Keratinocyte (primary cell): ENCODE results near the gene SUSD6. TPM values are rescaled to one million over a fixed set of nuclear protein-coding genes. Genes with fewer than 3 reads are reported as not detected.

ENCODE experiments used
- DNase-seq: peaks from one replicate; pipeline ENCODE4 v3.0.0-alpha.2; 2011; ENCODE audit warnings: low read depth, missing footprints, low spot score
- FAIRE-seq: peaks from 2 replicates; lab custom pipeline; 2011; peaks lifted over from hg19 to GRCh38; lab: Jason Lieb, UNC
- H2AFZ ChIP-seq: 2 replicates; pipeline ENCODE4 v1.6.0; 2012; ENCODE audit warnings: low read length, control low read depth, inconsistent platforms; ENCODE audit not compliant: control insufficient read depth
- H3K27ac ChIP-seq: 2 replicates; pipeline ENCODE4 v1.5.1; 2011; ENCODE audit warnings: low read length; ENCODE audit not compliant: control insufficient read depth, insufficient read depth
- H3K27me3 ChIP-seq: 3 replicates; pipeline ENCODE4 v1.6.0; 2011; ENCODE audit warnings: low read length; ENCODE audit not compliant: control insufficient read depth, insufficient read depth; ENCODE audit errors: extremely low read depth
- H3K36me3 ChIP-seq, 2 experiments: 2 replicates in 1 of 2; 3 replicates in 1 of 2; pipeline ENCODE4 v1.5.1; 2011; ENCODE audit warnings: low read length in 2 of 2, mild to moderate bottlenecking in 1 of 2; ENCODE audit not compliant: control insufficient read depth in 2 of 2, insufficient read depth in 2 of 2; ENCODE audit errors: extremely low read depth in 1 of 2
- H3K4me1 ChIP-seq: 3 replicates; pipeline ENCODE4 v1.5.1; 2011; ENCODE audit warnings: low read length; ENCODE audit not compliant: control insufficient read depth, insufficient read depth; ENCODE audit errors: extremely low read depth
- H3K4me2 ChIP-seq: 3 replicates; pipeline ENCODE4 v1.6.0; 2011; ENCODE audit warnings: low read depth, low read length; ENCODE audit not compliant: control insufficient read depth, insufficient read depth; ENCODE audit errors: extremely low read depth
- H3K4me3 ChIP-seq, 3 experiments: fragments of 200-600 bp in 1 of 3; sonication (generic) in 1 of 3; 2 replicates in 2 of 3; 3 replicates in 1 of 3; pipeline ENCODE4 v1.5.1; 2011 to 2016; ENCODE audit warnings: low read length in 3 of 3, mild to moderate bottlenecking in 3 of 3, control low read depth in 2 of 3, inconsistent platforms in 1 of 3, low read depth in 1 of 3, mixed read lengths in 1 of 3, mixed run types in 1 of 3, moderate library complexity in 1 of 3; ENCODE audit not compliant: control insufficient read depth in 2 of 3, insufficient read depth in 2 of 3; ENCODE audit errors: extremely low read depth in 1 of 3
- H3K79me2 ChIP-seq: 2 replicates; pipeline ENCODE4 v1.6.0; 2012; ENCODE audit warnings: low read length; ENCODE audit not compliant: control insufficient read depth, insufficient read depth
- H3K9ac ChIP-seq: 3 replicates; pipeline ENCODE4 v1.6.0; 2011; ENCODE audit warnings: low read length; ENCODE audit not compliant: control insufficient read depth, insufficient read depth; ENCODE audit errors: extremely low read depth
- H3K9me1 ChIP-seq: 3 replicates; pipeline ENCODE4 v1.6.0; 2011; ENCODE audit warnings: low read length; ENCODE audit not compliant: control insufficient read depth, insufficient read depth; ENCODE audit errors: extremely low read depth
- H3K9me3 ChIP-seq: 2 replicates; pipeline ENCODE4 v1.5.1; 2012; ENCODE audit warnings: low read depth, low read length; ENCODE audit not compliant: control insufficient read depth
- H4K20me1 ChIP-seq: 3 replicates; pipeline ENCODE4 v1.6.0; 2011; ENCODE audit warnings: low read length; ENCODE audit not compliant: control insufficient read depth, insufficient read depth; ENCODE audit errors: extremely low read depth
- EZH2 ChIP-seq: IDR thresholded peaks from one replicate; pipeline ENCODE4 v1.6.1; 2012; ENCODE audit warnings: inconsistent platforms, mild to moderate bottlenecking, low read length, moderate library complexity
- dilution Hi-C: fragments of 300-500 bp; cut with MboI; formaldehyde crosslinking; loops from one replicate; pipeline ENCODE4 v1.7.0; 2020; ENCODE audit warnings: low sequenced_read_pairs; ENCODE audit not compliant: extremely low pct_ligation_motif_present
- polyA plus RNA-seq, 5 experiments: library from polyadenylated mRNA; depleted of rRNA in 3 of 5; stranded (reverse) in 3 of 5; stranded (forward) in 1 of 5; unstranded in 1 of 5; fragments of >200 nt; gene quantifications; 1 replicate in 1 of 5; 2 replicates in 3 of 5; 3 replicates in 1 of 5; pipeline versions ENCODE4 v1.2.1 to v1.2.3, GENCODE V29; 2011 to 2012; ENCODE audit warnings: missing spikeins in 2 of 5, low read depth in 1 of 5, low replicate concordance in 1 of 5
- TF ChIP-seq, protein P1 (sequence below), 3 experiments: IDR thresholded peaks in 1 of 3; conservative IDR thresholded peaks in 1 of 3; optimal IDR thresholded peaks in 1 of 3; 2 replicates in 2 of 3; 3 replicates in 1 of 3; pipeline versions ENCODE3 to v1.5.1; 2011; ENCODE audit warnings: low read length in 3 of 3, mild to moderate bottlenecking in 3 of 3, moderate library complexity in 2 of 3, control low read depth in 1 of 3, inconsistent platforms in 1 of 3; ENCODE audit not compliant: insufficient read depth in 2 of 3; ENCODE audit errors: extremely low read depth in 1 of 3

The SUSD6 gene
- polyA plus RNA-seq, 1 donor (not counting 4 experiments of a cell fraction or from before 2014, with no cell fraction given), result 10.5 TPM

DNA sequence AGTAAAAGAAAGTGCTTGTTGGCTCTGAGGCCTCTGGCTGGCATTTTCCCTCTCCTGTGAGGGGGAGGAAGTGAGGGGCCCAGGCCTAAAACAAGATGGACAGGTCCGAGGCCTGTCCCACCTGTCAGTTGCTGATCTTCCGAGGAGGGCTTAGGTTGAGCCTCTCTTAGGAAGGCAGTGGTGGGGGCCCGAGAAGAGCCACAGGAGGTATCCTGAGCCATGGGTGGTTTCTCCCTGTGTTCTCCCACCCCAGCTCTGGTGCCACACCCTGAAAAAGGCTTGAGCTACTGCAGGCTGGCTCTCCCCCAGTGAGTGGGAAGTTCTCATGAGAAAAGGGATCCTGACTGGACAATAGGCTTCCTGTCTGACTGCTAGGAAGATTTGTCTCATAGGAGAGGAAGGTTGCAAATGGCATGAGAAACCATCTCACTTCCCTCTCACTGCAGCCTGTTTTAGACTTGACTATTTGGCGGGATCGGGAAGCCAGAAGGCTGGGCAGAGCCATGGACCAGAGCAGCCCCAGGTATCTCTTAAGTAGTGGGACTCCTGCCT lies 83.4 kb downstream of the SUSD6 start:
- no peak for FAIRE-seq
- Histone ChIP-seq H3K4me3 (no peak overlapping the region), H3K27me3 (no peaks in the 10 kb centered on the region), H3K4me1 (peaks cover 30% of the 10 kb centered on the region), H2AFZ (no peak overlapping the region), H3K79me2 (peaks cover 39% of the 10 kb centered on the region), H4K20me1 (no peaks in the 10 kb centered on the region), H3K9me3 (no peaks in the 10 kb centered on the region), H3K36me3 (peaks cover 5 to 6% of the 10 kb centered on the region in 2 experiments), H3K9me1 (peaks cover 2% of the 10 kb centered on the region), H3K9ac (peak overlapping the region; percentile 43), H3K4me2 (peak overlapping the region; percentile 24), H3K27ac (peak overlapping the region; percentile 23)
- DNase-seq, result no peak
- TF ChIP-seq, protein P1, sequence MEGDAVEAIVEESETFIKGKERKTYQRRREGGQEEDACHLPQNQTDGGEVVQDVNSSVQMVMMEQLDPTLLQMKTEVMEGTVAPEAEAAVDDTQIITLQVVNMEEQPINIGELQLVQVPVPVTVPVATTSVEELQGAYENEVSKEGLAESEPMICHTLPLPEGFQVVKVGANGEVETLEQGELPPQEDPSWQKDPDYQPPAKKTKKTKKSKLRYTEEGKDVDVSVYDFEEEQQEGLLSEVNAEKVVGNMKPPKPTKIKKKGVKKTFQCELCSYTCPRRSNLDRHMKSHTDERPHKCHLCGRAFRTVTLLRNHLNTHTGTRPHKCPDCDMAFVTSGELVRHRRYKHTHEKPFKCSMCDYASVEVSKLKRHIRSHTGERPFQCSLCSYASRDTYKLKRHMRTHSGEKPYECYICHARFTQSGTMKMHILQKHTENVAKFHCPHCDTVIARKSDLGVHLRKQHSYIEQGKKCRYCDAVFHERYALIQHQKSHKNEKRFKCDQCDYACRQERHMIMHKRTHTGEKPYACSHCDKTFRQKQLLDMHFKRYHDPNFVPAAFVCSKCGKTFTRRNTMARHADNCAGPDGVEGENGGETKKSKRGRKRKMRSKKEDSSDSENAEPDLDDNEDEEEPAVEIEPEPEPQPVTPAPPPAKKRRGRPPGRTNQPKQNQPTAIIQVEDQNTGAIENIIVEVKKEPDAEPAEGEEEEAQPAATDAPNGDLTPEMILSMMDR (optimal IDR thresholded peaks at IDR 0.05 in 1 of 3, IDR thresholded peaks at IDR 0.05 in 1 of 3, conservative IDR thresholded peaks at IDR 0.05 in 1 of 3; ENCODE audit: extremely low read depth in 1 of 3, insufficient read depth in 2 of 3, low read length in 3 of 3), result no peak
- TF ChIP-seq EZH2, result no peak
- dilution Hi-C loops, result no loop called here

DNA sequence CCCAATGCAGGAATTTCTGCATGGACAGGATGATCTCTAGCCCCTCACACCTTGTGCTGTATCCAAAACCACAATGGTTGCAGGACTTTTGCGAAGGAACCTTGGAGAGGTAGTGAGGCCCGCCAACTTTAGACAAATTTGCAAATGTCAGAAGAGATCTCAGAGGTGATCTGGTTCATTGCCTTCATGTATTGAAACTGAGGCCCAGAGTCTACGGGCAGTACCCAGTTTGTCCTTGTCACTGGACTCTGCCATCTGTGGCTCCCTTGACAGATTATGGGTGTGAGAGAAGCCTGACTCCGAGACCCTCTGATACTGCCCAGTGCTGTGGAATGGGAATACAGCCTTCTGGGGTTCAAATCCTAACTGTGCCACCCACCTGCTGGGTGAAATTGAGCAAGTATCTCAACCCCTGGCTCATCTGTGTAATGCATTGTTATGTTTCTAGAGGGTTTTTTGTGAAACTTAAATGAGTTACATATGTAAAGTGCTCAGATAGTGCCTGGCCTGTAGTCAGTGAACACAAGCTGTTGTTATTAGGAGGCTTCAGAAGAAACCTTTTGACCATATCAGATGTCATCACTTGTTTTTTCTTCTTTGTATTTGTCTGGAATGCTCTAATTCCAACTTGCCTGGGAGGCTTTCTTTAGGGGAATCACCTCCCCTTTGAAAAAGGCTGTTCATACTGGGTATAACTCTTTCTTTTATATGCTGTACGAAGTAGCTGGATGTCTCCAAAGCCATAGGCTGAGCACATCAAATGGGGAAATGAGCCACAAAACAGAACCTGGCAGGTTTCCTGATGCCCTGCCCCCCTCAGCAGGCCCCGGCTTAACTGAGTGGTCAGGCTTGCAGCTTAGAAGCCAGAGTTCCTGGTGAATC lies 84.2 kb downstream of the SUSD6 start:
- dilution Hi-C loops, result no loop called here
- H3K27me3 ChIP-seq, result no peaks in the 10 kb centered on the region

More for the DNA sequence above, 84.2 kb downstream of the SUSD6 start:
- peaks cover 30% of the 10 kb centered on the region for H3K4me1 ChIP-seq
- peaks cover 37% of the 10 kb centered on the region for H3K79me2 ChIP-seq
- H2AFZ ChIP-seq, result no peak overlapping the region
- no peak for DNase-seq
- H3K36me3 ChIP-seq, result peaks cover 5% of the 10 kb centered on the region in 2 experiments
- peaks cover 2% of the 10 kb centered on the region for H3K9me1 ChIP-seq
- peak overlapping the region; percentile 12 for H3K4me2 ChIP-seq
- H3K4me3 ChIP-seq, result no peak overlapping the region
- TF ChIP-seq, protein P1 (optimal IDR thresholded peaks at IDR 0.05 in 1 of 3, IDR thresholded peaks at IDR 0.05 in 1 of 3, conservative IDR thresholded peaks at IDR 0.05 in 1 of 3; ENCODE audit: extremely low read depth in 1 of 3, insufficient read depth in 2 of 3, low read length in 3 of 3), result no peak
- no peak for TF ChIP-seq EZH2
- H3K9ac ChIP-seq, result no peak overlapping the region
- no peaks in the 10 kb centered on the region for H3K9me3 ChIP-seq
- peak; percentile 39 for FAIRE-seq
- no peaks in the 10 kb centered on the region for H4K20me1 ChIP-seq
- H3K27ac ChIP-seq, result peak overlapping the region; percentile 12
